Naive thymus-derived CD4-positive, alpha-beta T cell (primary cell): ENCODE measurements around the gene ARRDC1. TPM values are rescaled to one million over a fixed set of nuclear protein-coding genes. Genes with fewer than 3 reads are reported as not detected.

ENCODE experiments used
- ATAC-seq: fragments of 150-1000 bp; cut with Tn5 transposase; 2 replicates; pipeline ENCODE4 v1.10.0; 2021; ENCODE audit warnings: mild to moderate bottlenecking, moderate library complexity
- CTCF ChIA-PET: fragments of 350-600 bp; sonication (Branson Sonifier 250); formaldehyde crosslinking; loops from one replicate; lab custom pipeline; 2021; ENCODE audit warnings: antibody characterized with exemption; lab: Charles Lee
- POLR2A ChIA-PET: fragments of 350-600 bp; sonication (Branson Sonifier 250); formaldehyde crosslinking; loops from one replicate; lab custom pipeline; 2021; ENCODE audit warnings: antibody characterized with exemption, inconsistent platforms; lab: Charles Lee
- DNase-seq, 9 donors: peaks; one replicate each; pipeline versions ENCODE4 v3.0.0 to v3.0.0-alpha.2; 2020 to 2022; ENCODE audit warnings: mixed read lengths in 1 of 9
- H3K27ac ChIP-seq: one replicate; pipeline ENCODE4 v1.7.0; 2013; ENCODE audit warnings: mild to moderate bottlenecking, low read depth, low read length, moderate library complexity
- H3K27me3 ChIP-seq, 2 donors: one replicate each; pipeline ENCODE4 v1.7.0; 2013; ENCODE audit warnings: low read length in 2 of 2, mild to moderate bottlenecking in 2 of 2, moderate library complexity in 2 of 2; ENCODE audit not compliant: control insufficient read depth in 2 of 2, insufficient read depth in 2 of 2
- H3K36me3 ChIP-seq, 3 experiments: 1 replicate in 2 of 3; 2 replicates in 1 of 3; pipeline ENCODE4 v1.7.0; 2013; ENCODE audit warnings: low read length in 3 of 3, mild to moderate bottlenecking in 3 of 3, moderate library complexity in 1 of 3; ENCODE audit not compliant: insufficient read depth in 3 of 3, control insufficient read depth in 2 of 3
- H3K4me1 ChIP-seq, 2 donors: one replicate each; pipeline ENCODE4 v1.7.0; 2013; ENCODE audit warnings: low read length in 2 of 2, mild to moderate bottlenecking in 2 of 2, moderate library complexity in 1 of 2; ENCODE audit not compliant: control insufficient read depth in 2 of 2, insufficient read depth in 2 of 2
- H3K4me3 ChIP-seq: 2 replicates; pipeline ENCODE4 v1.7.0; 2013; ENCODE audit warnings: mild to moderate bottlenecking, low read length
- H3K9me3 ChIP-seq, 3 experiments: 1 replicate in 2 of 3; 2 replicates in 1 of 3; pipeline ENCODE4 v1.7.0; 2013; ENCODE audit warnings: low read length in 3 of 3; ENCODE audit not compliant: control insufficient read depth in 2 of 3
- H3K27ac Mint-ChIP-seq, 9 donors: one replicate each; pipeline ENCODE4 v1.8.0; 2020 to 2022; ENCODE audit warnings: mixed read lengths in 9 of 9, mild to moderate bottlenecking in 8 of 9, moderate library complexity in 5 of 9, inconsistent platforms in 2 of 9
- H3K27me3 Mint-ChIP-seq, 5 donors: one replicate each; pipeline ENCODE4 v1.8.0; 2021 to 2022; ENCODE audit warnings: mixed read lengths in 5 of 5, mild to moderate bottlenecking in 1 of 5
- H3K36me3 Mint-ChIP-seq, 5 donors: one replicate each; pipeline ENCODE4 v1.8.0; 2020 to 2022; ENCODE audit warnings: mixed read lengths in 5 of 5, mild to moderate bottlenecking in 3 of 5, inconsistent platforms in 1 of 5
- H3K4me1 Mint-ChIP-seq, 7 donors: one replicate each; pipeline ENCODE4 v1.8.0; 2020 to 2022; ENCODE audit warnings: mixed read lengths in 7 of 7, mild to moderate bottlenecking in 3 of 7, inconsistent platforms in 1 of 7
- H3K4me3 Mint-ChIP-seq, 10 donors: one replicate each; pipeline ENCODE4 v1.8.0; 2020 to 2022; ENCODE audit warnings: mild to moderate bottlenecking in 10 of 10, mixed read lengths in 10 of 10, moderate library complexity in 6 of 10, inconsistent platforms in 2 of 10
- H3K9me3 Mint-ChIP-seq, 11 donors: one replicate each; pipeline ENCODE4 v1.8.0; 2020 to 2022; ENCODE audit warnings: mixed read lengths in 11 of 11, mild to moderate bottlenecking in 4 of 11, inconsistent platforms in 1 of 11, moderate library complexity in 1 of 11
- intact Hi-C, 2 donors: fragments of 100-400 bp; cut with micrococcal nuclease; formaldehyde crosslinking; loops; one replicate each; pipeline ENCODE4 v1.15.1; 2023
- polyA plus RNA-seq, 2 donors: library from polyadenylated mRNA; unstranded; fragments of 300-500 nt; fragmentation: Illumina TruSeq; gene quantifications; one replicate each; pipeline ENCODE4 v1.2.3, GENCODE V29; 2021
- total RNA-seq, 6 experiments: library from RNA in 5 of 6; stranded (reverse) in 5 of 6; gene quantifications; 1 replicate in 5 of 6; 2 replicates in 1 of 6; pipeline ENCODE4 v1.2.3 and lab custom pipeline; 2021 to 2026

ARRDC1 gene
- total and polyA plus RNA-seq, 7 experiments from 2014 or later, result 35.2 to 126 (median 77.1) TPM

- H3K27ac ChIP-seq, result peak overlapping the region; percentile 29
- Mint-ChIP-seq H3K27ac (peak overlapping the region in 8 of 9 donors; percentile 0 to 80 (median 76)), H3K4me1 (peaks cover 46 to 89% (median 67%) of the 10 kb centered on the region in 7 donors), H3K27me3 (no peaks in the 10 kb centered on the region), H3K4me3 (peak overlapping the region in 9 of 10 donors; percentile 27 to 90 (median 63)), H3K36me3 (peaks cover 0 to 15% (median 0%) of the 10 kb centered on the region in 5 donors), H3K9me3 (no peaks in the 10 kb centered on the region)
- H3K36me3 ChIP-seq, result no peaks in the 10 kb centered on the region
- intact Hi-C loops, result no loop called here
- peaks cover 11 to 46% of the 10 kb centered on the region in 2 donors for H3K4me1 ChIP-seq
- no peaks in the 10 kb centered on the region for H3K27me3 ChIP-seq
- CTCF ChIA-PET, result no interaction called here
- no peak for DNase-seq
- POLR2A ChIA-PET, result interaction anchor here (0.7 to 1.0 kb wide), 2 partner anchors 17 to 63 kb away, joined by 3 read pairs; no protein-coding TSS in a partner anchor
- no peaks in the 10 kb centered on the region for H3K9me3 ChIP-seq
- H3K4me3 ChIP-seq, result no peak overlapping the region
- no peak for ATAC-seq
These were observed 24.6 kb downstream of the ARRDC1 start for GRCh38 chr9:137630126-137630525.

DNA sequence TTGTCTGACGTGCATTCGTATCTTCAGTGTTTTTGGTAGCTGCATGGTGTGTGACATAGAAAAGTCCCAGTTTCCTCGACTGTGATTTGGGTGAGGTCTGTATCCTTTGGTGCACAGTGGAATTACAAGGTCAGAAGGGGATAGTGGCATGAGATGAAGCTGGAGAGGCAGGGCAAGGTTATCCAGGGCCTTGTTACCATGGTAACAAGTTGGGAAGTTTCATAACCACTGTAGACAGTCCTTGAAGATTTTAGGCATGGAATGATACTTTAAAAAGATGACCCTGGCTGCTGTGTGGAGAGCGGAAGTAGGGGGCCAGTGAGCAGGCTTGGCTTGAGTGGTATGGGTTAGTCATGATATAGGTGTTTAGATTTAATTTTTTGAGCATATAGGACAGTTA is 25.2 kb downstream of the ARRDC1 start:
- Histone ChIP-seq H3K27me3 (no peaks in the 10 kb centered on the region), H3K27ac (no peak overlapping the region), H3K4me1 (peaks cover 11 to 41% of the 10 kb centered on the region in 2 donors), H3K36me3 (no peaks in the 10 kb centered on the region), H3K4me3 (no peak overlapping the region), H3K9me3 (no peaks in the 10 kb centered on the region)
- Mint-ChIP-seq H3K4me3 (peak overlapping the region in 8 of 10 donors; percentile 1 to 90 (median 59)), H3K4me1 (peaks cover 41 to 83% (median 62%) of the 10 kb centered on the region in 7 donors), H3K27me3 (no peaks in the 10 kb centered on the region), H3K36me3 (peaks cover 0 to 12% (median 0%) of the 10 kb centered on the region in 5 donors), H3K27ac (peak overlapping the region; percentile 15 to 94 (median 62)), H3K9me3 (no peaks in the 10 kb centered on the region)
- DNase-seq (no peak), ATAC-seq (no peak)
- ChIA-PET POLR2A (no interaction called here), CTCF (no interaction called here)
- intact Hi-C loops, result no loop called here

GRCh38 chr9:137631345-137632229 is 26.1 kb downstream of the ARRDC1 start:
- H3K27ac ChIP-seq, result no peak overlapping the region

DNA sequence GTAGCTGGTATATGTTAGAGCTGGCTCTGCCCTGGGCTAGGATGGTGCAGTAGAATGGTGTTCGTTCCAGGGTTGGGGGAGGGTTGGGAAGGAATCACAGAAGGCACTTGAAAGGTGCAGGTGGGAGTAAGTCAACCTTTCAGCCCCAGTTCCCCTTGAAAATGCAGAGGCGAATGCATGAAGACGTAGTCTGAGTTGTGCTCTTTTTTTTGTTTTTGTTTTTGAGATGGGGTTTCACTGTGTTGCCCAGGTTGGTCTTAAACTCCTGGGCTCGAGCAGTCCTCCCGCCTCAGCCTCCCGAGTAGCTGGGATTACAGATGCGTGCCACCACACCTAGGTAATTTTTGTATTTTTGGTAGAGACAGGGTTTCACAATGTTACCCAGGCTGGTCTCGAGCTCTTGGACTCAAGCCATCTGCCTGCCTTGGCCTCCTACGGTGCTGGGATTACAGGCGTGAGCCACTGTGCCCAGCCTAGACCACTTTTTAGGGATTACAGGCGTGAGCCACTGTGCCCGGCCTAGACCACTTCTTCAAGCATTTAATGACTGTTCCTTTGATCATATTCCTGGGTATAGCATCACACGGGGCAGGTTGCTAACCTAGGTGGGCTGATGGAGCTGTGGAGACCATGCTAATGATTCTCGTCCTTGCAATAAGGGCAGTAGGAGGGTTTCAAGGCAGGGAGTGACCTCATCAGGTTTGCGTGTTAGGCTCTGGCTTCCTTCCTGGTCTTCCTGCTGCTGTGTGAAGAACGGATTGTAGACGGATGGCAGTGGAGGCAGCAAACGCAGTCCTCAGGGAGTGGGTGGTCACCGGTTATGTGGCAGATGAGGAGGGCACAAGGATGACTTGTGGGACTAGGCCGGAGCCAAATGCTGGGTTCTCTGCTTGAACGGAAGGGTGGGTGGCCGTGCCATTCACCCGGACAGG is 27.0 kb downstream of the ARRDC1 start:
- peak overlapping the region in 4 of 10 donors; percentile 8 to 29 (median 24) for H3K4me3 Mint-ChIP-seq

More at GRCh38 chr9:137631345-137632229, 26.1 kb downstream of the ARRDC1 start:
- Histone ChIP-seq H3K36me3 (no peaks in the 10 kb centered on the region), H3K4me3 (no peak overlapping the region), H3K27me3 (no peaks in the 10 kb centered on the region), H3K4me1 (peaks cover 11 to 37% of the 10 kb centered on the region in 2 donors), H3K9me3 (no peaks in the 10 kb centered on the region)
- peaks cover 43 to 84% (median 62%) of the 10 kb centered on the region in 7 donors for H3K4me1 Mint-ChIP-seq
- peak overlapping the region in 4 of 10 donors; percentile 2 to 23 (median 10) for H3K4me3 Mint-ChIP-seq
- H3K36me3 Mint-ChIP-seq, result peaks cover 0 to 11% (median 4%) of the 10 kb centered on the region in 5 donors
- CTCF ChIA-PET, result no interaction called here
- DNase-seq, result no peak
- intact Hi-C loops, result no loop called here
- H3K9me3 Mint-ChIP-seq, result no peaks in the 10 kb centered on the region
- H3K27me3 Mint-ChIP-seq, result no peaks in the 10 kb centered on the region
- POLR2A ChIA-PET, result no interaction called here
- H3K27ac Mint-ChIP-seq, result peak overlapping the region in 3 of 9 donors; percentile 32 to 77 (median 39)
- ATAC-seq, result no peak

DNA sequence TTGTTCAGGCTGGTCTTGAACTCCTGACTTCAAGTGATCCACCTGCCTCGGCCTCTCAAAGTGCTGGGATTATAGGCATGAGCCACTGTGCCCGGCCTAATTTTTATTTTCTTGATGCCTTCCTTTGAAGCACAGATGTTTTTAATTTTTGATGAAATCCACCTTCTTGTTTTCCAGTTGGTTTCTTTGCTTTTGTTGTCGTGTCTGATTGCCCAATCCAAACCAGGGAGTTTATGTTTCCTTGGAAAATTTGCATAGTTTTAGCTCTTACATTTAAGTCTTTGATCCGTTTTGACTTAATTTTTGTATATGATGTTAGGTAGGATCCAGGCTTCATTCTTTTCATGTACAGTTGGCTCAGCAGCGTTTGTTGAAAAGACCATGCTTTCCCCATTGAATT is 28.5 kb downstream of the ARRDC1 start:
- ChIA-PET CTCF (no interaction called here), POLR2A (no interaction called here)
- H3K4me3 Mint-ChIP-seq, result peak overlapping the region in 1 of 10 donors; percentile 52
- ATAC-seq, result no peak
- Histone ChIP-seq H3K9me3 (no peaks in the 10 kb centered on the region), H3K36me3 (no peaks in the 10 kb centered on the region), H3K4me1 (peaks cover 7 to 28% of the 10 kb centered on the region in 2 donors), H3K4me3 (no peak overlapping the region), H3K27me3 (no peaks in the 10 kb centered on the region), H3K27ac (no peak overlapping the region)
- peak overlapping the region in 3 of 9 donors; percentile 16 to 67 (median 38) for H3K27ac Mint-ChIP-seq
- intact Hi-C loops, result no loop called here
- H3K36me3 Mint-ChIP-seq, result peaks cover 0 to 11% (median 3%) of the 10 kb centered on the region in 5 donors
- H3K9me3 Mint-ChIP-seq, result no peaks in the 10 kb centered on the region
- H3K4me1 Mint-ChIP-seq, result peaks cover 34 to 81% (median 55%) of the 10 kb centered on the region in 7 donors
- DNase-seq, result no peak
- H3K27me3 Mint-ChIP-seq, result no peaks in the 10 kb centered on the region

More for the DNA sequence above, 27.0 kb downstream of the ARRDC1 start:
- H3K27me3 ChIP-seq, result no peaks in the 10 kb centered on the region
- CTCF ChIA-PET, result no interaction called here
- Mint-ChIP-seq H3K27me3 (no peaks in the 10 kb centered on the region), H3K27ac (peak overlapping the region in 7 of 9 donors; percentile 5 to 77 (median 36)), H3K9me3 (no peaks in the 10 kb centered on the region), H3K36me3 (peaks cover 0 to 12% (median 5%) of the 10 kb centered on the region in 5 donors), H3K4me1 (peaks cover 43 to 84% (median 63%) of the 10 kb centered on the region in 7 donors)
- peaks cover 11 to 33% of the 10 kb centered on the region in 2 donors for H3K4me1 ChIP-seq
- H3K9me3 ChIP-seq, result no peaks in the 10 kb centered on the region
- H3K36me3 ChIP-seq, result no peaks in the 10 kb centered on the region
- ATAC-seq (no peak), DNase-seq (no peak)
- H3K4me3 ChIP-seq, result no peak overlapping the region
- H3K27ac ChIP-seq, result no peak overlapping the region
- intact Hi-C loops, result no loop called here
- POLR2A ChIA-PET, result no interaction called here

- Histone ChIP-seq H3K36me3 (peaks cover 0 to 12% (median 0%) of the 10 kb centered on the region in 3 experiments), H3K4me3 (peak overlapping the region; percentile 53), H3K9me3 (no peaks in the 10 kb centered on the region), H3K27me3 (no peaks in the 10 kb centered on the region), H3K4me1 (peaks cover 13 to 21% of the 10 kb centered on the region in 2 donors), H3K27ac (peak overlapping the region; percentile 71)
- intact Hi-C loops, result loop anchor here (1.0 to 2.0 kb wide), 3 partner anchors 10 to 20 kb away; no protein-coding TSS in a partner anchor
- ChIA-PET POLR2A (interaction anchor here (1.3 kb wide), 1 partner anchor 20 kb away, joined by 7 read pairs; the partner anchor contains the start of gene EHMT1), CTCF (no interaction called here)
- H3K4me1 Mint-ChIP-seq, result peaks cover 41 to 75% (median 50%) of the 10 kb centered on the region in 7 donors
- H3K27ac Mint-ChIP-seq, result peak overlapping the region; percentile 78 to 93 (median 88)
- no peak for DNase-seq
- H3K4me3 Mint-ChIP-seq, result peak overlapping the region; percentile 64 to 90 (median 84)
- H3K27me3 Mint-ChIP-seq, result no peaks in the 10 kb centered on the region
- no peaks in the 10 kb centered on the region for H3K9me3 Mint-ChIP-seq
- no peak for ATAC-seq
- peaks cover 10 to 28% (median 13%) of the 10 kb centered on the region in 5 donors for H3K36me3 Mint-ChIP-seq
These were observed 33.2 kb downstream of the ARRDC1 start for GRCh38 chr9:137638680-137639079.
